ENCODE results near the gene RBAK. TPM values are rescaled to one million over a fixed set of nuclear protein-coding genes. Genes with fewer than 3 reads are reported as not detected.
"Not testable (repeated sequence)": the region's sequence is repeated elsewhere in the genome, so short reads cannot be mapped to it uniquely, and the experiment has no call there.

RBAK gene
- 6.6 and 7.1 TPM in 2 replicates for total RNA-seq

- peak; percentile 35 for DNase-seq (ENCODE audit: low read depth, low spot score)
Measured at GRCh38 chr7:5045558-5046396, at the start of gene RBAK. Gene RBAK, plus strand, starts transcription at chr7:5045860. Its CDS starts 2,217 bp downstream, at chr7:5048077.

GRCh38 chr7:4996696-4997222 is 48.9 kb upstream of the RBAK start:
- no peak for DNase-seq (ENCODE audit: low read depth, low spot score)

- DNase-seq (ENCODE audit: low read depth, low spot score), result no peak
Measured at GRCh38 chr7:4998244-4998643, 47.4 kb upstream of the RBAK start.

- no peak for DNase-seq (ENCODE audit: low read depth, low spot score)
Measured at GRCh38 chr7:4998910-4999309, 46.8 kb upstream of the RBAK start.

- no peak for DNase-seq (ENCODE audit: low read depth, low spot score)
Measured at GRCh38 chr7:4999369-4999950, 46.2 kb upstream of the RBAK start.

GRCh38 chr7:5001003-5001402 is 44.7 kb upstream of the RBAK start:
- DNase-seq (ENCODE audit: low read depth, low spot score), result no peak

- DNase-seq (ENCODE audit: low read depth, low spot score), result no peak
Measured at GRCh38 chr7:5001911-5002310, 43.7 kb upstream of the RBAK start.

GRCh38 chr7:5005066-5005465 is 40.6 kb upstream of the RBAK start:
- DNase-seq (ENCODE audit: low read depth, low spot score), result no peak

- no peak for DNase-seq (ENCODE audit: low read depth, low spot score)
Measured at GRCh38 chr7:5012985-5013384, 32.7 kb upstream of the RBAK start.

GRCh38 chr7:5015936-5016335 is 29.7 kb upstream of the RBAK start:
- DNase-seq (ENCODE audit: low read depth, low spot score), result not testable (repeated sequence)

GRCh38 chr7:5017626-5018025 is 28.0 kb upstream of the RBAK start:
- DNase-seq (ENCODE audit: low read depth, low spot score), result not testable (repeated sequence)

GRCh38 chr7:5020098-5020497 is 25.6 kb upstream of the RBAK start:
- DNase-seq (ENCODE audit: low read depth, low spot score), result no peak

GRCh38 chr7:5020976-5021550 is 24.6 kb upstream of the RBAK start:
- DNase-seq (ENCODE audit: low read depth, low spot score), result not testable (repeated sequence)

- DNase-seq (ENCODE audit: low read depth, low spot score), result not testable (repeated sequence)
Measured at GRCh38 chr7:5023626-5024025, 22.0 kb upstream of the RBAK start.

GRCh38 chr7:5027796-5028410 is 17.8 kb upstream of the RBAK start:
- not testable (repeated sequence) for DNase-seq (ENCODE audit: low read depth, low spot score)

GRCh38 chr7:5033186-5033585 is 12.5 kb upstream of the RBAK start:
- not testable (repeated sequence) for DNase-seq (ENCODE audit: low read depth, low spot score)

- DNase-seq (ENCODE audit: low read depth, low spot score), result no peak
Measured at GRCh38 chr7:5035276-5035675, 10.4 kb upstream of the RBAK start.

- DNase-seq (ENCODE audit: low read depth, low spot score), result no peak
Measured at GRCh38 chr7:5036446-5036845, 9.2 kb upstream of the RBAK start.

GRCh38 chr7:5041047-5041446 is 4.6 kb upstream of the RBAK start:
- DNase-seq (ENCODE audit: low read depth, low spot score), result no peak

GRCh38 chr7:5043661-5044060 is 2.0 kb upstream of the RBAK start:
- DNase-seq (ENCODE audit: low read depth, low spot score), result no peak

GRCh38 chr7:5046397-5046732 is 705 bp downstream of the RBAK start:
- DNase-seq (ENCODE audit: low read depth, low spot score), result not testable (repeated sequence)

- not testable (repeated sequence) for DNase-seq (ENCODE audit: low read depth, low spot score)
Measured at GRCh38 chr7:5047127-5047526, 1.5 kb downstream of the RBAK start.
